ENCODE data around the gene NUMB.

GRCh38 chr14:73311708-73312030 lies 146.7 kb downstream of the NUMB start:
- no peak for TF ChIP-seq EP300 (IDR thresholded peaks at IDR 0.05)
- TF ChIP-seq, protein P1, sequence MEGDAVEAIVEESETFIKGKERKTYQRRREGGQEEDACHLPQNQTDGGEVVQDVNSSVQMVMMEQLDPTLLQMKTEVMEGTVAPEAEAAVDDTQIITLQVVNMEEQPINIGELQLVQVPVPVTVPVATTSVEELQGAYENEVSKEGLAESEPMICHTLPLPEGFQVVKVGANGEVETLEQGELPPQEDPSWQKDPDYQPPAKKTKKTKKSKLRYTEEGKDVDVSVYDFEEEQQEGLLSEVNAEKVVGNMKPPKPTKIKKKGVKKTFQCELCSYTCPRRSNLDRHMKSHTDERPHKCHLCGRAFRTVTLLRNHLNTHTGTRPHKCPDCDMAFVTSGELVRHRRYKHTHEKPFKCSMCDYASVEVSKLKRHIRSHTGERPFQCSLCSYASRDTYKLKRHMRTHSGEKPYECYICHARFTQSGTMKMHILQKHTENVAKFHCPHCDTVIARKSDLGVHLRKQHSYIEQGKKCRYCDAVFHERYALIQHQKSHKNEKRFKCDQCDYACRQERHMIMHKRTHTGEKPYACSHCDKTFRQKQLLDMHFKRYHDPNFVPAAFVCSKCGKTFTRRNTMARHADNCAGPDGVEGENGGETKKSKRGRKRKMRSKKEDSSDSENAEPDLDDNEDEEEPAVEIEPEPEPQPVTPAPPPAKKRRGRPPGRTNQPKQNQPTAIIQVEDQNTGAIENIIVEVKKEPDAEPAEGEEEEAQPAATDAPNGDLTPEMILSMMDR (IDR thresholded peaks at IDR 0.05), result no peak
